Heart left ventricle (tissue), 13 donors: Measurements from ENCODE around the gene C1QTNF4.

Source experiments
- CTCF ChIP-seq, 12 donors: fragments of 200-600 bp; sonication (generic) in 4 of 12; IDR thresholded peaks; one replicate each; pipeline versions ENCODE4 v1.5.0 to v1.8.0; 2018 to 2022; ENCODE audit warnings: antibody characterized with exemption in 12 of 12, mild to moderate bottlenecking in 5 of 12
- POLR2A ChIP-seq, 2 donors: fragments of 450-650 bp; IDR thresholded peaks; one replicate each; pipeline ENCODE4 v1.6.1; 2017; ENCODE audit warnings: antibody characterized with exemption in 2 of 2, mild to moderate bottlenecking in 2 of 2, moderate library complexity in 2 of 2
- donor health status: ischemic (EF 13 %, LVEDD 7.1; RV severe dilation, severe dysfunction).
- donor health status: DM: no; HTN: yes; CAD: no.
- donor health status: DM: no; HTN: no; CAD: no.
- donor health status: ischemic (EF 25% LVEDD 6.9; RV normal size, moderate dysfunction).
- donor health status: ischemic (EF 25% LVEDD 5.7; RV mildly dilated, moderate dysfunction).
- donor health status: ischemic (EF 35%, LVEDD 5.7; RV mildly dilated, moderate dysfunction).
- donor health status: nonischemic (EF 11% LVEDD 7.7; RV severe dilation, severe dysfunction).
- donor health status: DM: yes; HTN: yes; CAD: no.
- donor health status: PGD.
- donor health status: ischemic (EF 29% LVEDD 5.4; RV normal size, mild dysfunction).
- donor health status: nonischemic (EF 23%, LVEDD 6.1; RV moderate dilation, normal function).

- TF ChIP-seq CTCF (IDR thresholded peaks at IDR 0.05), result peak; percentile 5 to 68 (median 44)
- TF ChIP-seq POLR2A (IDR thresholded peaks at IDR 0.05), result peak in 1 of 2 donors; percentile 65
Measured at GRCh38 chr11:47642099-47642855, 48.1 kb upstream of the C1QTNF4 start, which contains the start of gene MTCH2.
